ENCODE measurements around the gene YBEY. TPM values are rescaled to one million over a fixed set of nuclear protein-coding genes. Genes with fewer than 3 reads are reported as not detected.

YBEY gene
- polyA plus RNA-seq, 4 donors: 14.7 to 45.7 (median 23.7) TPM

DNA sequence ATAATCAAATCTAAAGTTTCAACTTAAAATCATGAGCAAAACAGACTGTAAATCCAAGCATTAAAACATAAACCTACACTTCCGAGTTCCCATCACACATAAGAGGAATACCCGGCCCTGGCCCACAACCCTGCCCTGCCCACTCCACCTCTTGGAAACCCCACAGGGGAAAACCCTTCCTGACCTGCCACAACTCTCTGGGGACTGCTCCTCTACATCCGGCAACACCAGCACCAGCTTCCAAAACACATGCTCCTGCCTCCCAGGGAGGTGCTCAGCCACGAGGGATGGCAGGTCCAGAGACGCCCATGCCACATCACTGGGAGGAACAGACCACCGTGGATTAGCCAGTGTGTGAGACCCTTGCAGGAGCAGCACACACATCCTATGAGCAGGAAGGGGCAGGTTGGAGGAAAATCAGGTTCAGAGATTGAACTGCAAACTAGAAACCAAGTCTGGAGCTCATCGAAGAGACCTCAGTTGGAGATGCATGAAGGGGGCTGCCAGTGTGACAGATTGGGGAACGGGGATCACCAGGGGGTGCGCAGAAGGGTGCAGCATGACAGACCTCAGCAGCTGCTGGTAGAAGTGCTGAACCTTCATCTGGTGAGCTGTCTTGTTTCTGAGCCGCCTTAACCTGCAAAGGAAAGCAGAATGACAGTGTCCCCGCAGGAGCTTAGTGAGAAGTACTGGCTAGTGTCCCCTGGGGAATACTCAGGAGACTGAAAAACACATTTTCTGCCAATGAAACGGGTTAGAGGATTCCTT is 31.8 kb upstream of the YBEY start:
- H3K9me3 ChIP-seq (ENCODE audit: control insufficient read depth in 2 of 2, insufficient read depth in 1 of 2, low read depth in 1 of 2, low read length in 1 of 2): no peaks in the 10 kb centered on the region
- 80 to 93% (median 92%) methylated on average over 12 of the region's 12 CpGs for WGBS, 3 donors
- no peak overlapping the region for H3K4me3 ChIP-seq (ENCODE audit: low read depth in 1 of 3, low read length in 3 of 3)
- DNase-seq: no peak
- H3K27ac ChIP-seq (ENCODE audit: low read depth in 1 of 3, low read length in 2 of 3): no peak overlapping the region
- H3K27me3 ChIP-seq (ENCODE audit: control insufficient read depth in 3 of 3, insufficient read depth in 3 of 3, low read length in 3 of 3): no peaks in the 10 kb centered on the region
- peaks cover 23 to 77% (median 35%) of the 10 kb centered on the region in 3 donors for H3K36me3 ChIP-seq (ENCODE audit: control insufficient read depth in 3 of 3, insufficient read depth in 2 of 3, low read depth in 1 of 3, low read length in 3 of 3)
- FAIRE-seq: no peak
- no peaks in the 10 kb centered on the region for H3K4me1 ChIP-seq (ENCODE audit: control insufficient read depth in 3 of 3, insufficient read depth in 2 of 3, low read depth in 1 of 3, low read length in 2 of 3)

DNA sequence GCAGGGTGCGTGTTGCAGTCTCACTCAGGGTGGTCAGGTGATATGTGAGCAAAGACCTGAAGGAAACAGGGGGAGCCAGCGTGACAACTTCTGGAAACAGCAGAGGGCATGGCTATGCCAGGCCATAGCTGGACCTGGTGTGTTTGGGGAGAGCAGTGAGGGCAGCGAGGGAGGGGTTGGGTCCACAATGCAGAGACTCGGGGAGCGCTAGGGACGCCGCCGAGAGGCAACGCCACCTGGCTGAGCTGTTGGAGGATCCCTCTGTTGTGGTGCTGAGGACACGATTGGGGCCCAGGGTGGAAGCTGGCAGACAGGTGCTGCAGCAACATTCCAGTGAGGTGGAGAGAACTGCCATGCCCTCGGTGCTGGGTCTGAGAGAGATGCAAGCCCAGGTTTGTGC is 31.0 kb upstream of the YBEY start:
- Histone ChIP-seq H3K4me3 (ENCODE audit: low read depth in 1 of 3, low read length in 3 of 3) (no peak overlapping the region), H3K9me3 (ENCODE audit: control insufficient read depth in 2 of 2, insufficient read depth in 1 of 2, low read depth in 1 of 2, low read length in 1 of 2) (no peaks in the 10 kb centered on the region), H3K4me1 (ENCODE audit: control insufficient read depth in 3 of 3, insufficient read depth in 2 of 3, low read depth in 1 of 3, low read length in 2 of 3) (no peaks in the 10 kb centered on the region), H3K27ac (ENCODE audit: low read depth in 1 of 3, low read length in 2 of 3) (no peak overlapping the region), H3K36me3 (ENCODE audit: control insufficient read depth in 3 of 3, insufficient read depth in 2 of 3, low read depth in 1 of 3, low read length in 3 of 3) (peaks cover 20 to 73% (median 37%) of the 10 kb centered on the region in 3 donors), H3K27me3 (ENCODE audit: control insufficient read depth in 3 of 3, insufficient read depth in 3 of 3, low read length in 3 of 3) (no peaks in the 10 kb centered on the region)
- DNase-seq: no peak
- 83 to 96% (median 94%) methylated on average over 11 of the region's 11 CpGs for WGBS, 3 donors
- no peak for FAIRE-seq

DNA sequence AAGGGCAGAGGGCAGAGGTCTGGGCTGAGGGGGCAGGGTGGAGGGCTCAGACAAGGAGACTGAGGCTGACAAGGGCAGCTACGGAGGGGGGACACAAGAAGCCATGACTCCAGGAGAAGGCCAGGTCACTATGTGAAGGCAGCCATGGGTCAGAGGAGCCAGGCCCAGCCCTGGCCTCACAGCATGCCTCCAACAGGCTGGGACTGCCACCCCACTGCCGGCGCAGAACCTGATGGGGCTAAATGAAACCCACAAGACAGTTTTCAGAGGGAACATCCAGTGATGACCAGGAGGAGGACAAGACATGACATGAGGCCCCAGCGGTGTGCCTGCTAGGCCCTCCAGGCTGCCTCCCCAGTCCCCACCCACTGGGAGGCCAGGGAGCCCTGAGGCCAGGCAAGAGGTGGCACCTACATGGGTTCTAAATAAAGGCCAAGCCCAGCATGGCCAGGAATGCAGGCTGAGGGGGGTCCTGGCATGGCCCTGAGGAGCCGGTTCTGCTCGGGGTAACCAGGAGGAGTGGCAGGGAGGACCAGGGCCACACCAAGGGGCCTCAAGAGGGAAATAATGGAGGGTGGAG is 30.3 kb upstream of the YBEY start:
- 94 to 96% (median 95%) methylated on average over 6 of the region's 6 CpGs for WGBS, 3 donors
- no peak for DNase-seq

DNA sequence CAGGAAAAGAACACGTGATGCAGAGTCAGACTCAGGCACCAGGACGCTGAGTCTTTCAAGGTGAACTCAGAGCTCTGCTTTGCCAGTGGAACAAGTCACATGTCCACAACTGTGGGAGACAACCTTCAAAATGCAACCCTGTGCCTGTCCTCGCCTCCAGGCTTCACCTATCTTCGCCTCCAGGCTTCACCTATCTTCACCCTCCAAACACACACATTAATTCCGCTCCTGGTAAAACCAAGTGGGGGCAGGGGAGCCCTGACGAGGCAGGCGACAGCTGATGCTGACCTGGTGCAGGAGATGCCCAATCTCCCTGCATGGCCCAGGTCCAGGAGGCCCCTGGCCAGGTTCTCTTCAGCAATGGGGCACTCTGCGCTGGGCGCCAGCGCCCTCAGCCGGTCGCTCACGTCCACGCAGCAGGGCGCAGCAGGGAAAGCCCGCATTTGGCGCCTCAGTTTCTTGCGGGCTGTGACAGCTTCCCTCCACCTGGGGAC is 29.6 kb upstream of the YBEY start:
- 90 to 95% (median 94%) methylated on average over 18 of the region's 18 CpGs for WGBS, 3 donors
- Histone ChIP-seq H3K4me3 (ENCODE audit: low read depth in 1 of 3, low read length in 3 of 3) (no peak overlapping the region), H3K27ac (ENCODE audit: low read depth in 1 of 3, low read length in 2 of 3) (no peak overlapping the region), H3K27me3 (ENCODE audit: control insufficient read depth in 3 of 3, insufficient read depth in 3 of 3, low read length in 3 of 3) (no peaks in the 10 kb centered on the region), H3K9me3 (ENCODE audit: control insufficient read depth in 2 of 2, insufficient read depth in 1 of 2, low read depth in 1 of 2, low read length in 1 of 2) (no peaks in the 10 kb centered on the region), H3K4me1 (ENCODE audit: control insufficient read depth in 3 of 3, insufficient read depth in 2 of 3, low read depth in 1 of 3, low read length in 2 of 3) (no peaks in the 10 kb centered on the region), H3K36me3 (ENCODE audit: control insufficient read depth in 3 of 3, insufficient read depth in 2 of 3, low read depth in 1 of 3, low read length in 3 of 3) (peaks cover 23 to 81% (median 38%) of the 10 kb centered on the region in 3 donors)
- FAIRE-seq (no peak), DNase-seq (no peak)

More for the DNA sequence above, 30.3 kb upstream of the YBEY start:
- Histone ChIP-seq H3K9me3 (ENCODE audit: control insufficient read depth in 2 of 2, insufficient read depth in 1 of 2, low read depth in 1 of 2, low read length in 1 of 2) (no peaks in the 10 kb centered on the region), H3K4me1 (ENCODE audit: control insufficient read depth in 3 of 3, insufficient read depth in 2 of 3, low read depth in 1 of 3, low read length in 2 of 3) (no peaks in the 10 kb centered on the region), H3K27me3 (ENCODE audit: control insufficient read depth in 3 of 3, insufficient read depth in 3 of 3, low read length in 3 of 3) (no peaks in the 10 kb centered on the region), H3K36me3 (ENCODE audit: control insufficient read depth in 3 of 3, insufficient read depth in 2 of 3, low read depth in 1 of 3, low read length in 3 of 3) (peaks cover 23 to 74% (median 38%) of the 10 kb centered on the region in 3 donors), H3K4me3 (ENCODE audit: low read depth in 1 of 3, low read length in 3 of 3) (no peak overlapping the region), H3K27ac (ENCODE audit: low read depth in 1 of 3, low read length in 2 of 3) (no peak overlapping the region)
- FAIRE-seq: no peak

DNA sequence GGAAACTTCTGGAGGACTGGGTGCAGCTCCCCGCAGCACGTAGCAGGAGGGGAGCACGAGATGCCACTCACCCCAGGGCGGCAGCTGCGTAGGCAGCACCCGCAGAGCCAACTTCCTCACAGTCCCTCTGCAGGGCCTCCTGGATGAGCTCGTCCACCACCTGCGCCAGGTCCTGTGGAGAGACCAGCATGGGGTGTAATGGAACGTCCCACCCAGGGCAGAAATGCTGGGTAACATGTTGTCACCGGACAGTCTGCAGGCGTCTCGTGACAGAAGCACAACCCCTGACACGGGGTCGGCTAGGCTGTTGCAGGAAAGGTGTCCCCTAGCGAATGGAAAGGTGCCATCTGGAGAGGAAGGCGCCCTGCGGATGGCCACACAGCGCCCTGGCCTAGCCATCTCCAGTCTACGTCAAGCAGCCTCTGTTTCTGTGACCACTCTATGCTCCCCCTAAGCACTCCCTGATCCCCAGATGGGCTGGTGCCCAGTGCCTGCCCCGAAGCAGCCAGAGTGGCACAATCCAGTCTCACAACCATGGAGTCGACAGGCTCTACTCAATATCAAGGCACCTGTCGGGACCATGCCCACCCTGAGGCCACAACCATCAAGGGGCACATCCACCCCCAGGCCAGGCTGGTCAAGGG is 22.0 kb upstream of the YBEY start:
- DNase-seq: no peak
- WGBS, 3 donors: 94 to 96% (median 95%) methylated on average over 22 of the region's 22 CpGs
- Histone ChIP-seq H3K36me3 (ENCODE audit: control insufficient read depth in 3 of 3, insufficient read depth in 2 of 3, low read depth in 1 of 3, low read length in 3 of 3) (peaks cover 12 to 73% (median 25%) of the 10 kb centered on the region in 3 donors), H3K27ac (ENCODE audit: low read depth in 1 of 3, low read length in 2 of 3) (no peak overlapping the region), H3K4me3 (ENCODE audit: low read depth in 1 of 3, low read length in 3 of 3) (no peak overlapping the region), H3K9me3 (ENCODE audit: control insufficient read depth in 2 of 2, insufficient read depth in 1 of 2, low read depth in 1 of 2, low read length in 1 of 2) (no peaks in the 10 kb centered on the region), H3K4me1 (ENCODE audit: control insufficient read depth in 3 of 3, insufficient read depth in 2 of 3, low read depth in 1 of 3, low read length in 2 of 3) (no peaks in the 10 kb centered on the region), H3K27me3 (ENCODE audit: control insufficient read depth in 3 of 3, insufficient read depth in 3 of 3, low read length in 3 of 3) (no peaks in the 10 kb centered on the region)
- FAIRE-seq: no peak

DNA sequence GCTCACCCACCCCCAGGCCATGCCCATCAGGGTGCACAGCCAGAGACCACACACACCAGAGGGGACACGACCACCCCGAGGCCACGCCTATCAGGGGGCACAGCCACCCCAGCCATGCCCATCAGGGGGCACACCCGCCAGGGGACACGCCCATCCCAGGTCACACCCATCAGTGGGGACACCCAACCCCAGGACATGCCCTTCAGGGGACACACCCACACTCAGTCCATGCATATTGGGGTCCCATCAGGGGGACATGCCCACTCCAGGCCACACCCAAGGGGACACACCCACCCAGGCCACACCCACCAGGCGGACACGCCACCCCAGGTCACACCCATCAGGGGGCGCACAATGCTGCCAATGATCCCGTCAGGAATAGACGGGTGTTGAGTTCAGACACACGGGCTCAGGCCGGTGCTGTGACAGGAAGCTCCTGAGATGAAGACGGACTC is 21.4 kb upstream of the YBEY start:
- WGBS, 3 donors: 83 to 86% (median 84%) methylated on average over 11 to 13 of the region's 13 CpGs
- no peak for FAIRE-seq
- H3K36me3 ChIP-seq (ENCODE audit: control insufficient read depth in 3 of 3, insufficient read depth in 2 of 3, low read depth in 1 of 3, low read length in 3 of 3): peaks cover 17 to 74% (median 28%) of the 10 kb centered on the region in 3 donors

DNA sequence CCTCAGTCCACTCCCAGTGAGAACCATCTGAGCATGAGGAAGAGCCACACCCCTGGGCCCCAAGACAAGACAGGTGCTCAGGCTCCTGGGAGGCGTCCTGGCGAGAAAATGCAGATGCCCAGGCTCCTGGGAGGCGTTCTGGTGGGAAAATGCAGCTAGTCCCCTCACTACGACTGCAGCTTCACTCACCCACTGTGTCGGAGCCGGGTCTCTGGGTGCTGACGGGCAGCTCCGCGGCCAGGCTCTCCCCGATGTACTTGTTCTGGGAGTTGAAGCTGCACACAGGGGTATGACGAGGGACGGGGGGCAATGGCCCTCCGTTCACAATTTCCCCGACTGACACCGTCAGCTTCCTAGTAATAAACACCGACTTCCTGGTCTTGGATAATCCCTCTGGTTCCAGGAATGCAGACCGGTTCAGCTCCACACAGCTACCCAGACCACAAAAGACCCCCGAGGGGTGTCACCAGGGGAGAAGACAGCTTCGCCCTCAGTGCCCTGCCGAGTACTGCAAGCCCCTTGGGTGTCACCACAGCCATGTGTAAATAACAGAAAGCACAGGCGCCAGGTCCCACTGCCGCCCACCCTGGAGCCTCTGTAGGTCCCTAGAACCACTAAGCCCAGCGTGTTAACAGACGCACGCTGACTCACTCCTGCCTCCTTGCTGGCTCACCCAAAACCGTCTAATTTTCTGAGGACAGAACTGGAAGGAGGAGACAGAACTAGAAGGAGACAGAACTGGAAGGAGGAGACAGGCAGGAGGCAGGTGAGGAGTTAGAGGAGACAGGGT is 20.2 kb upstream of the YBEY start:
- Histone ChIP-seq H3K36me3 (ENCODE audit: control insufficient read depth in 3 of 3, insufficient read depth in 2 of 3, low read depth in 1 of 3, low read length in 3 of 3) (peaks cover 17 to 74% (median 25%) of the 10 kb centered on the region in 3 donors), H3K4me3 (ENCODE audit: low read depth in 1 of 3, low read length in 3 of 3) (no peak overlapping the region), H3K27ac (ENCODE audit: low read depth in 1 of 3, low read length in 2 of 3) (no peak overlapping the region), H3K27me3 (ENCODE audit: control insufficient read depth in 3 of 3, insufficient read depth in 3 of 3, low read length in 3 of 3) (no peaks in the 10 kb centered on the region), H3K9me3 (ENCODE audit: control insufficient read depth in 2 of 2, insufficient read depth in 1 of 2, low read depth in 1 of 2, low read length in 1 of 2) (no peaks in the 10 kb centered on the region), H3K4me1 (ENCODE audit: control insufficient read depth in 3 of 3, insufficient read depth in 2 of 3, low read depth in 1 of 3, low read length in 2 of 3) (no peaks in the 10 kb centered on the region)
- FAIRE-seq: no peak
- no peak for DNase-seq
- WGBS, 3 donors: 87 to 90% (median 88%) methylated on average over 26 of the region's 26 CpGs

More for the DNA sequence above, 21.4 kb upstream of the YBEY start:
- Histone ChIP-seq H3K27me3 (ENCODE audit: control insufficient read depth in 3 of 3, insufficient read depth in 3 of 3, low read length in 3 of 3) (no peaks in the 10 kb centered on the region), H3K4me3 (ENCODE audit: low read depth in 1 of 3, low read length in 3 of 3) (no peak overlapping the region), H3K9me3 (ENCODE audit: control insufficient read depth in 2 of 2, insufficient read depth in 1 of 2, low read depth in 1 of 2, low read length in 1 of 2) (no peaks in the 10 kb centered on the region), H3K4me1 (ENCODE audit: control insufficient read depth in 3 of 3, insufficient read depth in 2 of 3, low read depth in 1 of 3, low read length in 2 of 3) (no peaks in the 10 kb centered on the region), H3K27ac (ENCODE audit: low read depth in 1 of 3, low read length in 2 of 3) (no peak overlapping the region)
- no peak for DNase-seq

DNA sequence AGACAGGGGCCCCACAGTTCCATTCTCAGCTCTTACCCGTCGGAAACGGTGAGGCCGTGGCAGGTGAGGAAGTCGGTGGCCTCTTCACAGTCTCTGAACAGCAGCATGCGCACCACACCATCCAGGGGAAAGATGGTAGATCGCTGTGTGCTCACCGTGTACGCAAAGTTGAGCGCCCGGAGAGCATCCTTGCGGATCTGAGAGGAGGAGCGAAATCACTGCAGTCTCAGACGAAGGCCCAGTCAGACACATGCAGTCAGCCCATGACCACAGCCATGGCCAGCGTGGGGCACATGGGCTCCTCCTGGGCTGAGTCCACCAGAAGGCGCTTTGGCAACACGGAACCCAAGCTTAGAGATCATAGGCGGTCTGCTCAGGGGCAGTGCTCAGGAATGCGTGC is 19.2 kb upstream of the YBEY start:
- H3K4me3 ChIP-seq (ENCODE audit: low read depth in 1 of 3, low read length in 3 of 3): no peak overlapping the region
- H3K27ac ChIP-seq (ENCODE audit: low read depth in 1 of 3, low read length in 2 of 3): no peak overlapping the region
- 92 to 96% (median 95%) methylated on average over 19 of the region's 19 CpGs for WGBS, 3 donors
- no peak for DNase-seq
- no peak for FAIRE-seq
- H3K36me3 ChIP-seq (ENCODE audit: control insufficient read depth in 3 of 3, insufficient read depth in 2 of 3, low read depth in 1 of 3, low read length in 3 of 3): peaks cover 21 to 78% (median 22%) of the 10 kb centered on the region in 3 donors
- no peaks in the 10 kb centered on the region for H3K9me3 ChIP-seq (ENCODE audit: control insufficient read depth in 2 of 2, insufficient read depth in 1 of 2, low read depth in 1 of 2, low read length in 1 of 2)
- H3K27me3 ChIP-seq (ENCODE audit: control insufficient read depth in 3 of 3, insufficient read depth in 3 of 3, low read length in 3 of 3): no peaks in the 10 kb centered on the region
- no peaks in the 10 kb centered on the region for H3K4me1 ChIP-seq (ENCODE audit: control insufficient read depth in 3 of 3, insufficient read depth in 2 of 3, low read depth in 1 of 3, low read length in 2 of 3)

All from small intestine (tissue), 7 donors.